ENCODE results near the gene NKAPD1. TPM values are rescaled to one million over a fixed set of nuclear protein-coding genes. Genes with fewer than 3 reads are reported as not detected.

Gene NKAPD1
- total and polyA plus RNA-seq, 9 of the 15 experiments (the other 6 are each of a cell fraction or from before 2014, with no cell fraction given): 14.1 to 73.5 (median 29.3) TPM

DNA sequence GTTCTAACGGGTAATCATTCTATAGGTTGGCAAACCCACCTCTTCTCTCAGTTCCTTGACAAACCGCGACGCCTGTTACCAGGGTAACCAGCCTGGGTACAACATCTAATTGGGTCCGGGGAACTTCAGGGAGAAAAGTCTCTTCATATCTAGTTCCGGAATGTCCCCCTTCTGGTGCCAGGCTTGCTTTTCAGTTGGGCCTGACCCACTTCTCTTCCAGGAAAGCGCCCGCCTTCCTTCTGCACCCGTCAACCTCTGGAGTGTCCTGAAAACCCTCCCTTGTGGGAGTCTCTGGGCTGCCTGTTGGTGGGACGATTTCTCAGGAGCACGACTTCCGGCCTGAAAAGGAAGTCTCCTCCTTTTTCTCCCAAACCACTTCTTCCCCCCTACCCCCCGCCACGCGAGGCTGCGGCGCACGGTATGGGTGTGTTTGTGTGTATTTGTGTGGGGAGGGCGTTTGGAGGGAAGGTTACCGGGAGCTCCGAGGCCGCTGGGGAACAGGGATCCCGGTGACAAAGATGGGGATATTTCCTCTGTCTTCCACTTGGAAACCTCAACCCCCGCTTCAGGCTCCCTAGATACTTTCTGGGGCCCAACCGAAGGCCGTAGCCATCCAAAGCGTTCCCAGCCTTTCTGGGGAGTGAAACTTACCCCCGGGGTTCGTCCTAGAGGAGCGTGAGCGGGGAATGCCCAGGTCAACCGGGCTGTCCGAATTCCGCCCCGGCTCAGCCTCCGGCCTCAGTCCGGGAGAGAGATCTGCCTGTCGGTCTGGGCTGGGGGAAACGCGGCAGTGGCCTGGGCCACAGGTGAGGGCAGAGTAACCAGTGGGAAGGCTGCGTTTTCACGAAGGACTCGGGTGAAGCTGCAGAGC is at the start of gene NKAPD1, which contains the start of gene PIH1D2 (continued):
- TF ChIP-seq ZNF592 (IDR thresholded peaks at IDR 0.05) (0 out of 2 replicates have a peak, but pooled peaks have one; percentile 10), HDAC1 (IDR thresholded peaks at IDR 0.05) (peak; percentile 65 to 93; a peak in 2 of 4 replicates), RBFOX2 (IDR thresholded peaks at IDR 0.05; ENCODE audit: low read depth, low read length) (peak; percentile 76), FOXJ2 (tag; IDR thresholded peaks at IDR 0.05) (peak; percentile 71; the same call in 1 of the 2 replicates), PREB (CRISPR knock-in tag; IDR thresholded peaks at IDR 0.05) (0 out of 2 replicates have a peak, but pooled peaks have one; percentile 42), NFRKB (IDR thresholded peaks at IDR 0.05; ENCODE audit: low read depth) (peak; percentile 79; the same call in 1 of the 2 replicates), CC2D1A (IDR thresholded peaks at IDR 0.05) (peak; percentile 70), DEAF1 (CRISPR knock-in tag; IDR thresholded peaks at IDR 0.05) (no peak)
- TF ChIP-seq, protein P1, sequence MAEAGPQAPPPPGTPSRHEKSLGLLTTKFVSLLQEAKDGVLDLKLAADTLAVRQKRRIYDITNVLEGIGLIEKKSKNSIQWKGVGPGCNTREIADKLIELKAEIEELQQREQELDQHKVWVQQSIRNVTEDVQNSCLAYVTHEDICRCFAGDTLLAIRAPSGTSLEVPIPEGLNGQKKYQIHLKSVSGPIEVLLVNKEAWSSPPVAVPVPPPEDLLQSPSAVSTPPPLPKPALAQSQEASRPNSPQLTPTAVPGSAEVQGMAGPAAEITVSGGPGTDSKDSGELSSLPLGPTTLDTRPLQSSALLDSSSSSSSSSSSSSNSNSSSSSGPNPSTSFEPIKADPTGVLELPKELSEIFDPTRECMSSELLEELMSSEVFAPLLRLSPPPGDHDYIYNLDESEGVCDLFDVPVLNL (CRISPR knock-in tag; IDR thresholded peaks at IDR 0.05; ENCODE audit: low read depth): peak; percentile 43; the same call in 1 of the 2 replicates
- TF ChIP-seq, protein P2, sequence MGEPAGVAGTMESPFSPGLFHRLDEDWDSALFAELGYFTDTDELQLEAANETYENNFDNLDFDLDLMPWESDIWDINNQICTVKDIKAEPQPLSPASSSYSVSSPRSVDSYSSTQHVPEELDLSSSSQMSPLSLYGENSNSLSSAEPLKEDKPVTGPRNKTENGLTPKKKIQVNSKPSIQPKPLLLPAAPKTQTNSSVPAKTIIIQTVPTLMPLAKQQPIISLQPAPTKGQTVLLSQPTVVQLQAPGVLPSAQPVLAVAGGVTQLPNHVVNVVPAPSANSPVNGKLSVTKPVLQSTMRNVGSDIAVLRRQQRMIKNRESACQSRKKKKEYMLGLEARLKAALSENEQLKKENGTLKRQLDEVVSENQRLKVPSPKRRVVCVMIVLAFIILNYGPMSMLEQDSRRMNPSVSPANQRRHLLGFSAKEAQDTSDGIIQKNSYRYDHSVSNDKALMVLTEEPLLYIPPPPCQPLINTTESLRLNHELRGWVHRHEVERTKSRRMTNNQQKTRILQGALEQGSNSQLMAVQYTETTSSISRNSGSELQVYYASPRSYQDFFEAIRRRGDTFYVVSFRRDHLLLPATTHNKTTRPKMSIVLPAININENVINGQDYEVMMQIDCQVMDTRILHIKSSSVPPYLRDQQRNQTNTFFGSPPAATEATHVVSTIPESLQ (CRISPR knock-in tag; IDR thresholded peaks at IDR 0.05): 0 out of 2 replicates have a peak, but pooled peaks have one; percentile 73
- TF ChIP-seq, protein P3, sequence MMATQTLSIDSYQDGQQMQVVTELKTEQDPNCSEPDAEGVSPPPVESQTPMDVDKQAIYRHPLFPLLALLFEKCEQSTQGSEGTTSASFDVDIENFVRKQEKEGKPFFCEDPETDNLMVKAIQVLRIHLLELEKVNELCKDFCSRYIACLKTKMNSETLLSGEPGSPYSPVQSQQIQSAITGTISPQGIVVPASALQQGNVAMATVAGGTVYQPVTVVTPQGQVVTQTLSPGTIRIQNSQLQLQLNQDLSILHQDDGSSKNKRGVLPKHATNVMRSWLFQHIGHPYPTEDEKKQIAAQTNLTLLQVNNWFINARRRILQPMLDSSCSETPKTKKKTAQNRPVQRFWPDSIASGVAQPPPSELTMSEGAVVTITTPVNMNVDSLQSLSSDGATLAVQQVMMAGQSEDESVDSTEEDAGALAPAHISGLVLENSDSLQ (IDR thresholded peaks at IDR 0.05): peak; percentile 88
- TF ChIP-seq, protein P4, sequence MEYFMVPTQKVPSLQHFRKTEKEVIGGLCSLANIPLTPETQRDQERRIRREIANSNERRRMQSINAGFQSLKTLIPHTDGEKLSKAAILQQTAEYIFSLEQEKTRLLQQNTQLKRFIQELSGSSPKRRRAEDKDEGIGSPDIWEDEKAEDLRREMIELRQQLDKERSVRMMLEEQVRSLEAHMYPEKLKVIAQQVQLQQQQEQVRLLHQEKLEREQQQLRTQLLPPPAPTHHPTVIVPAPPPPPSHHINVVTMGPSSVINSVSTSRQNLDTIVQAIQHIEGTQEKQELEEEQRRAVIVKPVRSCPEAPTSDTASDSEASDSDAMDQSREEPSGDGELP (CRISPR knock-in tag; IDR thresholded peaks at IDR 0.05; ENCODE audit: borderline replicate concordance): peak; percentile 58; the same call in 1 of the 2 replicates
